WTC11 (cell line): ENCODE measurements around the gene TSPAN5. TPM values are rescaled to one million over a fixed set of nuclear protein-coding genes. Genes with fewer than 3 reads are reported as not detected.

Source experiments
- ATAC-seq: fragments of 200-7000 bp; cut with Tn5 transposase; 2 replicates; pipeline ENCODE4 v1.10.0; 2021; ENCODE audit warnings: mild to moderate bottlenecking, moderate library complexity
- CTCF ChIA-PET: fragments of 300-600 bp; sonication (Branson Sonifier 250); formaldehyde crosslinking; loops from one replicate; lab custom pipeline; 2021; ENCODE audit warnings: antibody characterized with exemption; lab: Charles Lee
- POLR2A ChIA-PET: fragments of 350-600 bp; sonication (Branson Sonifier 250); formaldehyde crosslinking; loops from one replicate; lab custom pipeline; 2021; ENCODE audit warnings: antibody characterized with exemption; lab: Charles Lee
- DNase-seq: peaks from one replicate; pipeline ENCODE4 v3.0.0; 2021; ENCODE audit warnings: low spot score
- H3K27ac Mint-ChIP-seq: 2 replicates; pipeline ENCODE4 v1.8.0; 2021; ENCODE audit warnings: mixed read lengths
- H3K27me3 Mint-ChIP-seq: 2 replicates; pipeline ENCODE4 v1.8.0; 2021; ENCODE audit warnings: low read depth, mild to moderate bottlenecking, moderate library complexity, mixed read lengths
- H3K36me3 Mint-ChIP-seq: 2 replicates; pipeline ENCODE4 v1.8.0; 2021; ENCODE audit warnings: mixed read lengths
- H3K4me1 Mint-ChIP-seq: 2 replicates; pipeline ENCODE4 v1.8.0; 2022; ENCODE audit warnings: mixed read lengths
- H3K4me3 Mint-ChIP-seq: 2 replicates; pipeline ENCODE4 v1.8.0; 2021; ENCODE audit warnings: mild to moderate bottlenecking, moderate library complexity, mixed read lengths
- H3K9me3 Mint-ChIP-seq: 2 replicates; pipeline ENCODE4 v1.8.0; 2021; ENCODE audit warnings: mixed read lengths
- ARID4B ChIP-seq: sonication (generic); formaldehyde crosslinking; IDR thresholded peaks from 2 replicates; pipeline ENCODE4 v1.8.0; 2023; ENCODE audit warnings: missing genetic modification reagents, mild to moderate bottlenecking, borderline replicate concordance
- ESRRA ChIP-seq: sonication (generic); formaldehyde crosslinking; IDR thresholded peaks from 2 replicates; pipeline ENCODE4 v1.8.1; 2022; ENCODE audit warnings: mild to moderate bottlenecking, missing genetic modification reagents, borderline replicate concordance
- FOXP1 ChIP-seq: sonication (generic); formaldehyde crosslinking; IDR thresholded peaks from 2 replicates; pipeline ENCODE4 v1.8.0; 2022; ENCODE audit warnings: missing genetic modification reagents, mild to moderate bottlenecking, moderate library complexity, borderline replicate concordance
- GABPB1 ChIP-seq: sonication (generic); formaldehyde crosslinking; IDR thresholded peaks from 2 replicates; pipeline ENCODE4 v1.8.1; 2023; ENCODE audit warnings: mild to moderate bottlenecking, missing genetic modification reagents
- GRHL2 ChIP-seq: fragments of 250-450 bp; sonication (Bioruptor Pico); IDR thresholded peaks from 2 replicates; pipeline ENCODE4 v1.8.0; 2022; ENCODE audit warnings: mild to moderate bottlenecking, moderate library complexity; ENCODE audit not compliant: insufficient replicate concordance, severe bottlenecking
- HMGXB4 ChIP-seq: sonication (generic); formaldehyde crosslinking; IDR thresholded peaks from 2 replicates; pipeline ENCODE4 v1.8.1; 2023; ENCODE audit warnings: mild to moderate bottlenecking, moderate library complexity, missing genetic modification reagents
- IRF2 ChIP-seq: sonication (generic); formaldehyde crosslinking; IDR thresholded peaks from 2 replicates; pipeline ENCODE4 v1.8.0; 2022; ENCODE audit warnings: low read depth, missing genetic modification reagents, borderline replicate concordance
- NR1H2 ChIP-seq: sonication (generic); formaldehyde crosslinking; IDR thresholded peaks from 2 replicates; pipeline ENCODE4 v1.9.0; 2021; ENCODE audit warnings: mild to moderate bottlenecking, moderate library complexity, missing genetic modification reagents
- SOX15 ChIP-seq: fragments of 250-450 bp; sonication (Bioruptor Pico); IDR thresholded peaks from 2 replicates; pipeline ENCODE4 v1.9.0; 2021; ENCODE audit warnings: mild to moderate bottlenecking
- STAT6 ChIP-seq: sonication (generic); formaldehyde crosslinking; conservative IDR thresholded peaks from 2 replicates; pipeline ENCODE4 v1.8.1; 2023; ENCODE audit warnings: mild to moderate bottlenecking, low read depth, missing genetic modification reagents, moderate library complexity
- ZMAT4 ChIP-seq: fragments of 250-450 bp; sonication (Bioruptor Pico); IDR thresholded peaks from 2 replicates; pipeline ENCODE4 v1.9.0; 2021; ENCODE audit warnings: mild to moderate bottlenecking
- total RNA-seq: library from RNA; stranded (reverse); gene quantifications from 3 replicates; pipeline ENCODE4 v1.2.3, GENCODE V29; 2021
- TF ChIP-seq, protein P1 (sequence below): sonication (generic); formaldehyde crosslinking; IDR thresholded peaks from 2 replicates; pipeline ENCODE4 v1.8.0; 2023; ENCODE audit warnings: missing genetic modification reagents
- TF ChIP-seq, protein P2 (sequence below): sonication (generic); formaldehyde crosslinking; IDR thresholded peaks from 2 replicates; pipeline ENCODE4 v1.8.1; 2022; ENCODE audit warnings: low read depth, mild to moderate bottlenecking, moderate library complexity, missing genetic modification reagents, borderline replicate concordance
- TF ChIP-seq, protein P3 (sequence below): sonication (generic); formaldehyde crosslinking; conservative IDR thresholded peaks from 2 replicates; pipeline ENCODE4 v1.8.1; 2022; ENCODE audit warnings: mild to moderate bottlenecking, missing genetic modification reagents
- TF ChIP-seq, protein P4 (sequence below): fragments of 250-450 bp; sonication (Bioruptor Pico); IDR thresholded peaks from 2 replicates; pipeline ENCODE4 v1.9.0; 2021; ENCODE audit warnings: moderate library complexity, mild to moderate bottlenecking, inconsistent platforms, borderline replicate concordance
- TF ChIP-seq, protein P5 (sequence below): sonication (generic); formaldehyde crosslinking; IDR thresholded peaks from 2 replicates; pipeline ENCODE4 v1.8.1; 2022; ENCODE audit warnings: mild to moderate bottlenecking, moderate library complexity, missing genetic modification reagents

TSPAN5 gene
- total RNA-seq, 1 experiment from 2014 or later: 22.7 TPM

DNA sequence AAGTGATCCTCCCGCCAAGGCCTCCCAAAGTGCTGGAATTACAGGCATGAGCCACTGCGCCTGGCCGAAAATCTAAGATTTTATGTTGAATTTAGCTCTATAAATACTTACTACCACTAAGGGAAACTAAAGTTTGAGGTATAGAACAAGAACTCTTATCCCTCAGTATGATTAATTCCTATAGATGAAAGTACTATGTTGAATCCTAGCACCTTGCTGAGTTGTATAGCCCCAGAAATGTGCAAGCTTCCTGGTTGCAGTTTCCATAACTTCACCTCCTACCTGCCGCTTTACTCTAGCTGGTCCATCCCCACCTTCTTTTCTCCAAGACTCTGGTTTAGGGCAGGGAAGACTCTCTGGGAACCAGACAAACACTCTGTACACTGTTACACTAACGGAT lies 11.8 kb upstream of the TSPAN5 start (continued):
- TF ChIP-seq, protein P1, sequence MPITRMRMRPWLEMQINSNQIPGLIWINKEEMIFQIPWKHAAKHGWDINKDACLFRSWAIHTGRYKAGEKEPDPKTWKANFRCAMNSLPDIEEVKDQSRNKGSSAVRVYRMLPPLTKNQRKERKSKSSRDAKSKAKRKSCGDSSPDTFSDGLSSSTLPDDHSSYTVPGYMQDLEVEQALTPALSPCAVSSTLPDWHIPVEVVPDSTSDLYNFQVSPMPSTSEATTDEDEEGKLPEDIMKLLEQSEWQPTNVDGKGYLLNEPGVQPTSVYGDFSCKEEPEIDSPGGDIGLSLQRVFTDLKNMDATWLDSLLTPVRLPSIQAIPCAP (CRISPR knock-in tag): no peak
- TF ChIP-seq NR1H2 (CRISPR knock-in tag) (no peak), GABPB1 (CRISPR knock-in tag) (no peak), ZMAT4 (no peak), GRHL2 (CRISPR knock-in tag) (no peak), SOX15 (CRISPR knock-in tag) (no peak)

DNA sequence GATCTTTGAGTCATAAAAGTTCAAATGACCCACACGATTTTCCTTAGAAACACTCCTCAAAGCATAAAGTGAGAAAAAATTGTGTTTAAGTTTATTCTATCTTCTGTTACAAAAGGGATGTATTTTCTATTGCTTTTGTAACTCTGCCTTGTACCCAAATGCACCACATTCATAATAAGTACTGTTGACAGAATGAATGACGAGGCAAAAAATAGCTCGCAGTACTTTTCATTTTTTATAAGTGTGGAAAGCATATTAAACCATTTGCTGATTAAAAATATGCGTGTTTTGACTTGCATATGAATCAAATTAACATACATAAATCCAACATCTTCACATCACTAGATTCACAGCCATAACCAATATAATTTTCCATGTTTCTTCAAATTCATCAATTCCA lies 11.2 kb upstream of the TSPAN5 start:
- CTCF ChIA-PET: no interaction called here
- POLR2A ChIA-PET: no interaction called here
- peaks cover 29% of the 10 kb centered on the region for H3K4me1 Mint-ChIP-seq
- TF ChIP-seq IRF2 (CRISPR knock-in tag) (no peak), ESRRA (CRISPR knock-in tag) (no peak), ARID4B (CRISPR knock-in tag) (no peak), STAT6 (CRISPR knock-in tag) (no peak), ZMAT4 (no peak), FOXP1 (CRISPR knock-in tag) (no peak), GABPB1 (CRISPR knock-in tag) (no peak), HMGXB4 (CRISPR knock-in tag) (no peak)
- TF ChIP-seq, protein P2, sequence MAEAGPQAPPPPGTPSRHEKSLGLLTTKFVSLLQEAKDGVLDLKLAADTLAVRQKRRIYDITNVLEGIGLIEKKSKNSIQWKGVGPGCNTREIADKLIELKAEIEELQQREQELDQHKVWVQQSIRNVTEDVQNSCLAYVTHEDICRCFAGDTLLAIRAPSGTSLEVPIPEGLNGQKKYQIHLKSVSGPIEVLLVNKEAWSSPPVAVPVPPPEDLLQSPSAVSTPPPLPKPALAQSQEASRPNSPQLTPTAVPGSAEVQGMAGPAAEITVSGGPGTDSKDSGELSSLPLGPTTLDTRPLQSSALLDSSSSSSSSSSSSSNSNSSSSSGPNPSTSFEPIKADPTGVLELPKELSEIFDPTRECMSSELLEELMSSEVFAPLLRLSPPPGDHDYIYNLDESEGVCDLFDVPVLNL: no peak
- TF ChIP-seq, protein P3, sequence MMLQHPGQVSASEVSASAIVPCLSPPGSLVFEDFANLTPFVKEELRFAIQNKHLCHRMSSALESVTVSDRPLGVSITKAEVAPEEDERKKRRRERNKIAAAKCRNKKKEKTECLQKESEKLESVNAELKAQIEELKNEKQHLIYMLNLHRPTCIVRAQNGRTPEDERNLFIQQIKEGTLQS: no peak
- TF ChIP-seq, protein P4, sequence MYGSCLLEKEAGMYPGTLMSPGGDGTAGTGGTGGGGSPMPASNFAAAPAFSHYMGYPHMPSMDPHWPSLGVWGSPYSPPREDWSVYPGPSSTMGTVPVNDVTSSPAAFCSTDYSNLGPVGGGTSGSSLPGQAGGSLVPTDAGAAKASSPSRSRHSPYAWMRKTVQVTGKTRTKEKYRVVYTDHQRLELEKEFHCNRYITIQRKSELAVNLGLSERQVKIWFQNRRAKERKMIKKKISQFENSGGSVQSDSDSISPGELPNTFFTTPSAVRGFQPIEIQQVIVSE (CRISPR knock-in tag): no peak
- TF ChIP-seq, protein P5, sequence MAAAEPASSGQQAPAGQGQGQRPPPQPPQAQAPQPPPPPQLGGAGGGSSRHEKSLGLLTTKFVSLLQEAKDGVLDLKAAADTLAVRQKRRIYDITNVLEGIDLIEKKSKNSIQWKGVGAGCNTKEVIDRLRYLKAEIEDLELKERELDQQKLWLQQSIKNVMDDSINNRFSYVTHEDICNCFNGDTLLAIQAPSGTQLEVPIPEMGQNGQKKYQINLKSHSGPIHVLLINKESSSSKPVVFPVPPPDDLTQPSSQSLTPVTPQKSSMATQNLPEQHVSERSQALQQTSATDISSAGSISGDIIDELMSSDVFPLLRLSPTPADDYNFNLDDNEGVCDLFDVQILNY: no peak
- DNase-seq (no peak), ATAC-seq (no peak)
- H3K36me3 Mint-ChIP-seq: peaks cover 15% of the 10 kb centered on the region
- H3K9me3 Mint-ChIP-seq: peaks cover 18% of the 10 kb centered on the region
- no peak overlapping the region for H3K4me3 Mint-ChIP-seq
- no peak overlapping the region for H3K27ac Mint-ChIP-seq
- H3K27me3 Mint-ChIP-seq: no peaks in the 10 kb centered on the region
